HFF-Myc (cell line): ENCODE results near the gene POLDIP3.

Experiments used
- DNase-seq: peaks from one replicate; pipeline ENCODE4 v3.0.0-alpha.2; 2011; ENCODE audit warnings: low read depth; ENCODE audit errors: extremely low read depth
- H3K4me3 ChIP-seq: replicated peaks from 2 replicates; pipeline ENCODE4 v1.5.1; 2011; ENCODE audit warnings: low read depth, mild to moderate bottlenecking, control low read depth, low read length
- CTCF ChIP-seq: IDR thresholded peaks from 2 replicates; pipeline ENCODE4 v1.5.1; 2012; ENCODE audit warnings: mild to moderate bottlenecking, low read depth, low read length, control low read depth; ENCODE audit errors: missing control alignments

POLDIP3 gene

GRCh38 chr22:42614312-42615091, at the start of gene POLDIP3:
Gene POLDIP3 (minus strand): TSS chr22:42614883. CDS start chr22:42614857, 26 bp downstream.
- DNase-seq, result peak; percentile 94
- H3K4me3 ChIP-seq, result peak within 1 kb of the TSS; percentile 67
- peak; percentile 26 for TF ChIP-seq CTCF

- no peak for DNase-seq
- H3K4me3 ChIP-seq, result peak overlapping the region; percentile 48
- TF ChIP-seq CTCF, result peak; percentile 87
These were observed 47.5 kb upstream of the POLDIP3 start for GRCh38 chr22:42661985-42662831.

GRCh38 chr22:42656578-42656977, 41.9 kb upstream of the POLDIP3 start:
- H3K4me3 ChIP-seq, result no peak overlapping the region
- DNase-seq, result no peak
- no peak for TF ChIP-seq CTCF

GRCh38 chr22:42655693-42656092, 41.0 kb upstream of the POLDIP3 start:
- DNase-seq, result no peak

GRCh38 chr22:42654436-42655073, 39.9 kb upstream of the POLDIP3 start:
- DNase-seq, result no peak
- H3K4me3 ChIP-seq, result no peak overlapping the region
- no peak for TF ChIP-seq CTCF

More at GRCh38 chr22:42655693-42656092, 41.0 kb upstream of the POLDIP3 start:
- H3K4me3 ChIP-seq, result no peak overlapping the region
- TF ChIP-seq CTCF, result no peak

GRCh38 chr22:42653999-42654398, 39.3 kb upstream of the POLDIP3 start:
- no peak overlapping the region for H3K4me3 ChIP-seq
- no peak for TF ChIP-seq CTCF
- no peak for DNase-seq
